SK-N-SH (cell line): ENCODE data around the gene JAZF1. TPM values are rescaled to one million over a fixed set of nuclear protein-coding genes. Genes with fewer than 3 reads are reported as not detected.

Experiments
- CTCF ChIA-PET: fragments of 300-600, 350-600 bp; formaldehyde crosslinking; extraction: SDS; loops from one replicate; lab custom pipeline; 2021; lab: Yijun Ruan, JAX
- POLR2A ChIA-PET: fragments of 350-600 bp; sonication (Branson Sonifier 250); formaldehyde crosslinking; extraction: SDS; loops from one replicate; lab custom pipeline; 2020; ENCODE audit warnings: antibody characterized with exemption, inconsistent platforms; lab: Yijun Ruan, JAX
- DNase-seq: peaks from one replicate; pipeline ENCODE4 v3.0.0; 2012
- H2AFZ ChIP-seq: fragments of 200-600 bp; sonication (generic); 2 replicates; pipeline ENCODE4 v1.8.1; 2016; ENCODE audit warnings: antibody characterized with exemption, mild to moderate bottlenecking, low read depth
- H3F3A ChIP-seq: fragments of 200-600 bp; sonication (generic); replicated peaks from 2 replicates; pipeline ENCODE3; 2016; ENCODE audit warnings: antibody characterized with exemption, mild to moderate bottlenecking; ENCODE audit not compliant: insufficient read depth
- H3K27ac ChIP-seq, 2 experiments: fragments of 200-500 bp in 1 of 2; fragments of 200-600 bp in 1 of 2; sonication (Bioruptor generic) in 1 of 2; sonication (generic), shearing (Covaris generic) in 1 of 2; 2 replicates each; pipeline versions ENCODE4 v1.5.1 to v1.6.1; 2014 to 2016; ENCODE audit warnings: low read depth in 2 of 2, inconsistent platforms in 1 of 2, low read length in 1 of 2, mild to moderate bottlenecking in 1 of 2, mixed read lengths in 1 of 2
- H3K27me3 ChIP-seq: fragments of 200-600 bp; sonication (generic), shearing (Covaris generic); 2 replicates; pipeline ENCODE4 v1.6.1; 2016; ENCODE audit warnings: mixed run types; ENCODE audit not compliant: insufficient read depth
- H3K36me3 ChIP-seq, 2 experiments: fragments of 200-500 bp in 1 of 2; fragments of 200-600 bp in 1 of 2; sonication (Bioruptor generic) in 1 of 2; sonication (generic) in 1 of 2; replicated peaks in 1 of 2; 2 replicates each; pipeline versions ENCODE3 to v1.5.1; 2014 to 2016; ENCODE audit warnings: low read length in 1 of 2, mild to moderate bottlenecking in 1 of 2; ENCODE audit not compliant: insufficient read depth in 2 of 2, control insufficient read depth in 1 of 2
- H3K4me1 ChIP-seq, 2 experiments: fragments of 200-500 bp in 1 of 2; fragments of 200-600 bp in 1 of 2; sonication (Bioruptor generic) in 1 of 2; sonication (generic), shearing (Covaris generic) in 1 of 2; 2 replicates each; pipeline versions ENCODE4 v1.5.1 to v1.6.1; 2014 to 2016; ENCODE audit warnings: low read depth in 1 of 2, low read length in 1 of 2, mixed run types in 1 of 2; ENCODE audit not compliant: insufficient read depth in 2 of 2, control insufficient read depth in 1 of 2
- H3K4me2 ChIP-seq: fragments of 200-600 bp; sonication (generic), shearing (Covaris generic); 2 replicates; pipeline ENCODE4 v1.6.1; 2017; ENCODE audit warnings: mixed run types
- H3K4me3 ChIP-seq, 2 experiments: fragments of 200-500 bp in 1 of 2; fragments of 200-600 bp in 1 of 2; sonication (Bioruptor generic) in 1 of 2; sonication (generic), shearing (Covaris generic) in 1 of 2; 2 replicates each; pipeline versions ENCODE4 v1.5.1 to v1.8.1; 2014 to 2016; ENCODE audit warnings: low read depth in 2 of 2, inconsistent platforms in 1 of 2, low read length in 1 of 2, mild to moderate bottlenecking in 1 of 2, mixed read lengths in 1 of 2, moderate library complexity in 1 of 2
- H3K79me2 ChIP-seq: fragments of 200-600 bp; sonication (generic); 2 replicates; pipeline ENCODE4 v1.8.1; 2017; ENCODE audit warnings: mild to moderate bottlenecking; ENCODE audit not compliant: insufficient read depth
- H3K9ac ChIP-seq: fragments of 200-600 bp; sonication (generic); 2 replicates; pipeline ENCODE4 v1.6.1; 2017; ENCODE audit warnings: mixed run types
- H3K9me2 ChIP-seq: fragments of 200-600 bp; sonication (generic); 2 replicates; pipeline ENCODE4 v1.6.1; 2017; ENCODE audit warnings: mixed run types
- H3K9me3 ChIP-seq: fragments of 200-600 bp; sonication (generic); 2 replicates; pipeline ENCODE4 v1.6.1; 2017; ENCODE audit warnings: mixed run types, mild to moderate bottlenecking, moderate library complexity
- H4K20me1 ChIP-seq: fragments of 200-600 bp; sonication (generic); 2 replicates; pipeline ENCODE4 v1.6.1; 2017; ENCODE audit warnings: mild to moderate bottlenecking, mixed run types; ENCODE audit not compliant: insufficient read depth
- CHD2 ChIP-seq: fragments of 150-350 bp; IDR thresholded peaks from 2 replicates; pipeline ENCODE4 v1.6.1; 2018; ENCODE audit warnings: low read length; ENCODE audit not compliant: partially characterized antibody
- EP300 ChIP-seq, 2 experiments: IDR thresholded peaks; 2 replicates each; pipeline versions ENCODE4 v1.4.0 to v1.6.1; 2012; ENCODE audit warnings: borderline replicate concordance in 1 of 2, low read depth in 1 of 2, low read length in 1 of 2
- EZH2phosphoT487 ChIP-seq: fragments of 200-600 bp; sonication (generic); IDR thresholded peaks from 2 replicates; pipeline ENCODE4 v1.6.1; 2017; ENCODE audit warnings: low read depth, mixed run types, mild to moderate bottlenecking, antibody characterized with exemption, moderate library complexity, borderline replicate concordance
- FOSL2 ChIP-seq: IDR thresholded peaks from 2 replicates; pipeline ENCODE4 v1.4.0; 2012; ENCODE audit warnings: low read depth, mild to moderate bottlenecking, moderate library complexity, borderline replicate concordance
- FOXJ3 ChIP-seq: sonication (generic); formaldehyde crosslinking; IDR thresholded peaks from 2 replicates; pipeline ENCODE4 v1.5.1; 2020; ENCODE audit warnings: mild to moderate bottlenecking, missing genetic modification reagents
- FOXM1 ChIP-seq: IDR thresholded peaks from 2 replicates; pipeline ENCODE4 v1.4.0; 2012; ENCODE audit warnings: low read depth, mild to moderate bottlenecking
- GABPA ChIP-seq: IDR thresholded peaks from 2 replicates; pipeline ENCODE4 v1.4.0; 2012; ENCODE audit warnings: low read depth, mild to moderate bottlenecking
- JUND ChIP-seq: IDR thresholded peaks from 2 replicates; pipeline ENCODE4 v1.4.0; 2012
- MEF2A ChIP-seq: IDR thresholded peaks from 2 replicates; pipeline ENCODE4 v1.4.0; 2012; ENCODE audit warnings: low read depth, borderline replicate concordance
- NFIC ChIP-seq: IDR thresholded peaks from 2 replicates; pipeline ENCODE4 v1.4.0; 2012; ENCODE audit warnings: borderline replicate concordance
- NRF1 ChIP-seq: IDR thresholded peaks from 2 replicates; pipeline ENCODE4 v1.6.1; 2012; ENCODE audit warnings: low read depth, mild to moderate bottlenecking, low read length
- RAD21 ChIP-seq: IDR thresholded peaks from 2 replicates; pipeline ENCODE4 v1.6.1; 2012; ENCODE audit warnings: mild to moderate bottlenecking, low read length
- RCOR1 ChIP-seq: fragments of 150-350 bp; IDR thresholded peaks from 2 replicates; pipeline ENCODE4 v1.6.1; 2017; ENCODE audit warnings: antibody characterized with exemption, low read length
- SIN3A ChIP-seq: IDR thresholded peaks from 2 replicates; pipeline ENCODE4 v1.6.1; 2012; ENCODE audit warnings: low read depth, mild to moderate bottlenecking, low read length, moderate library complexity, borderline replicate concordance
- TCF12 ChIP-seq: IDR thresholded peaks from 2 replicates; pipeline ENCODE4 v1.4.0; 2012
- TEAD4 ChIP-seq: IDR thresholded peaks from 2 replicates; pipeline ENCODE4 v1.4.0; 2012; ENCODE audit warnings: mild to moderate bottlenecking, borderline replicate concordance; ENCODE audit not compliant: insufficient read depth
- YY1 ChIP-seq: IDR thresholded peaks from 2 replicates; pipeline ENCODE4 v1.4.0; 2012; ENCODE audit warnings: low read depth, mild to moderate bottlenecking
- WGBS: methylation state at CpG from one replicate; pipeline ENCODE4 v1.1.6; 2017; ENCODE audit warnings: low lambda C conversion rate; 5-methylcytosine and 5-hydroxymethylcytosine counted together
- polyA plus RNA-seq, 3 experiments: library from polyadenylated mRNA; depleted of rRNA; stranded (reverse); fragments of >200 nt; gene quantifications; 2 replicates each; pipeline ENCODE4 v1.2.3, GENCODE V29; 2012
- TF ChIP-seq, protein P1 (sequence below): IDR thresholded peaks from 2 replicates; pipeline ENCODE4 v1.4.0; 2012; ENCODE audit warnings: low read depth
- TF ChIP-seq, protein P2 (sequence below): IDR thresholded peaks from 2 replicates; pipeline ENCODE4 v1.4.0; 2012; ENCODE audit warnings: low read depth, borderline replicate concordance
- TF ChIP-seq, protein P3 (sequence below): IDR thresholded peaks from 2 replicates; pipeline ENCODE4 v1.4.0; 2012; ENCODE audit warnings: low read depth, borderline replicate concordance
- TF ChIP-seq, protein P4 (sequence below): fragments of 150-350 bp; IDR thresholded peaks from 2 replicates; pipeline ENCODE4 v1.6.1; 2017; ENCODE audit warnings: antibody characterized with exemption, low read length, low read depth, borderline replicate concordance

The JAZF1 gene
- polyA plus RNA-seq, 1 of the 3 experiments (the other 2 are of a cell fraction): 1.7 TPM

DNA sequence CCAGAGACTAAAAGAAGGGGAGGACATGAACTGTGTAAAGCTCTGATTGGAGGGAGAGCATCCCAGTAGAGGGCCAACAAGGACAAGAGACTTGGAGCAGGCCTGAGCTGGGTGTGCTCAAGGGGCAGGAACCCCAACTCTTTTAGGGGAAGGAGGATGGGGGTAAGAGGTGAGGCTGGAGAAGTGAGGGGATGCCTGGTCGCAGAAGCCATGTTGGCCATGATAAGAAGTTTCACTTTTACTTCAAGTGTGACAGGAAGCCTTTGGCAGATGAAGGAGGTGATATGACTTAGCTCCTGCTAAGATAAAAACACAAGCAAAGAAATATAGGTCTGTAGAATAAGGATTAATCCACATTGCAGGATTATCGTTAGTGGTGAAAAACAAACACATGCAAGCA lies 208.3 kb downstream of the JAZF1 start:
- no peaks in the 10 kb centered on the region for H4K20me1 ChIP-seq
- no peaks in the 10 kb centered on the region for H3K79me2 ChIP-seq
- no peak for TF ChIP-seq RCOR1
- TF ChIP-seq, protein P1, sequence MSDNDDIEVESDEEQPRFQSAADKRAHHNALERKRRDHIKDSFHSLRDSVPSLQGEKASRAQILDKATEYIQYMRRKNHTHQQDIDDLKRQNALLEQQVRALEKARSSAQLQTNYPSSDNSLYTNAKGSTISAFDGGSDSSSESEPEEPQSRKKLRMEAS: no peak
- no peak for TF ChIP-seq SIN3A
- TF ChIP-seq TEAD4: no peak
- TF ChIP-seq JUND: no peak
- no peak for TF ChIP-seq GABPA
- TF ChIP-seq, protein P2, sequence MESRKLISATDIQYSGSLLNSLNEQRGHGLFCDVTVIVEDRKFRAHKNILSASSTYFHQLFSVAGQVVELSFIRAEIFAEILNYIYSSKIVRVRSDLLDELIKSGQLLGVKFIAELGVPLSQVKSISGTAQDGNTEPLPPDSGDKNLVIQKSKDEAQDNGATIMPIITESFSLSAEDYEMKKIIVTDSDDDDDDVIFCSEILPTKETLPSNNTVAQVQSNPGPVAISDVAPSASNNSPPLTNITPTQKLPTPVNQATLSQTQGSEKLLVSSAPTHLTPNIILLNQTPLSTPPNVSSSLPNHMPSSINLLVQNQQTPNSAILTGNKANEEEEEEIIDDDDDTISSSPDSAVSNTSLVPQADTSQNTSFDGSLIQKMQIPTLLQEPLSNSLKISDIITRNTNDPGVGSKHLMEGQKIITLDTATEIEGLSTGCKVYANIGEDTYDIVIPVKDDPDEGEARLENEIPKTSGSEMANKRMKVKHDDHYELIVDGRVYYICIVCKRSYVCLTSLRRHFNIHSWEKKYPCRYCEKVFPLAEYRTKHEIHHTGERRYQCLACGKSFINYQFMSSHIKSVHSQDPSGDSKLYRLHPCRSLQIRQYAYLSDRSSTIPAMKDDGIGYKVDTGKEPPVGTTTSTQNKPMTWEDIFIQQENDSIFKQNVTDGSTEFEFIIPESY: no peak
- no peak for TF ChIP-seq FOXJ3 (CRISPR knock-in tag)
- TF ChIP-seq, protein P3, sequence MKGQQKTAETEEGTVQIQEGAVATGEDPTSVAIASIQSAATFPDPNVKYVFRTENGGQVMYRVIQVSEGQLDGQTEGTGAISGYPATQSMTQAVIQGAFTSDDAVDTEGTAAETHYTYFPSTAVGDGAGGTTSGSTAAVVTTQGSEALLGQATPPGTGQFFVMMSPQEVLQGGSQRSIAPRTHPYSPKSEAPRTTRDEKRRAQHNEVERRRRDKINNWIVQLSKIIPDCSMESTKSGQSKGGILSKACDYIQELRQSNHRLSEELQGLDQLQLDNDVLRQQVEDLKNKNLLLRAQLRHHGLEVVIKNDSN: no peak
- no peak for TF ChIP-seq MEF2A
- TF ChIP-seq CHD2: no peak
- no peak for TF ChIP-seq FOXM1
- TF ChIP-seq EP300 (IDR thresholded peaks at IDR 0.05; ENCODE audit: borderline replicate concordance in 1 of 2, low read depth in 1 of 2, low read length in 1 of 2): no peak
- H3K9me2 ChIP-seq: no peaks in the 10 kb centered on the region
- H3F3A ChIP-seq: no peaks in the 10 kb centered on the region
- H3K27me3 ChIP-seq: no peaks in the 10 kb centered on the region
- no peak for DNase-seq
- no peak overlapping the region for H3K27ac ChIP-seq
- no peak overlapping the region for H2AFZ ChIP-seq
- H3K4me3 ChIP-seq: no peak overlapping the region
- H3K4me2 ChIP-seq: no peak overlapping the region
- WGBS: 90% methylated on average over 2 of the region's 2 CpGs
- CTCF ChIA-PET: interaction anchor here (0.6 kb wide), 1 partner anchor 1543 kb away, joined by 3 read pairs; no protein-coding TSS in a partner anchor
- H3K4me1 ChIP-seq: no peaks in the 10 kb centered on the region
- H3K9me3 ChIP-seq: no peaks in the 10 kb centered on the region; the same call in 1 of the 2 replicates
- no peaks in the 10 kb centered on the region for H3K36me3 ChIP-seq
- H3K9ac ChIP-seq: no peak overlapping the region
- POLR2A ChIA-PET: no interaction called here

DNA sequence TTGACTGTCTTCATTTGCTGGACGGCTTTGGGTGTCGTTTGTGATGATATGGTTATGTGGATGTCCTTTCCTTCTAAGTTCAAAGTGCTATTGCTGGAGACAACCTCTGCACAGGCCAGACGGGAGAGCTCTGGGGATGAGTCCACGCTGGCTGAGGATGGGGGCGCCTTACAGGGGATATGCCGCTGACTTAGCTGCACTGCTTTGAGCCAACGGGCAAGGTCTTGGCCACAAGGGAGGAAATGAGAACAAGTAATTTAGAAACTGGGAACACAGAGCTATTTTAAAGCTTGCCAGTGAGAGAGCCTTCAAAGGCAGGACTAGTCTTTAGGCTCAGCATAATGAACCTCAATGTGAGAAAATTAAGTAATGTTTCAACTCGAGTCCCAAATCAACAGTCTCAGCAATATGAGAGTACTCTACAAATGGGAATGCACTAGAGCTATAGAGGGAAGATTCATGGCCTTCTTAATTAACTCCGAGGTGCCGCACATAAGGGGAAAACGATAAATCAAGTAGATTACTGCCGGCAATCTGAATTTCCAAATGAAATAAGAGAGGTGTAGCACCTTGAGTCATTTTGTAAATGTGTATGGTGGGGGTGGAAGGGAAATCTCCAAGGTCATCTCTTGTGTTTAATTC lies 209.3 kb downstream of the JAZF1 start:
- Histone ChIP-seq H2AFZ (no peak overlapping the region), H3K9me2 (no peaks in the 10 kb centered on the region), H3F3A (no peaks in the 10 kb centered on the region), H3K9ac (no peak overlapping the region), H3K79me2 (no peaks in the 10 kb centered on the region), H3K4me1 (peaks cover 0 to 2% of the 10 kb centered on the region in 2 experiments; a peak in 2 of 4 replicates), H3K9me3 (no peaks in the 10 kb centered on the region), H3K27ac (no peak overlapping the region), H3K4me3 (no peak overlapping the region), H3K4me2 (no peak overlapping the region), H3K27me3 (no peaks in the 10 kb centered on the region), H4K20me1 (no peaks in the 10 kb centered on the region), H3K36me3 (no peaks in the 10 kb centered on the region)
- TF ChIP-seq, protein P1: no peak
- no peak for TF ChIP-seq FOSL2
- TF ChIP-seq, protein P2: no peak
- TF ChIP-seq YY1: no peak
- TF ChIP-seq EP300 (IDR thresholded peaks at IDR 0.05; ENCODE audit: borderline replicate concordance in 1 of 2, low read depth in 1 of 2, low read length in 1 of 2): no peak
- TF ChIP-seq, protein P4, sequence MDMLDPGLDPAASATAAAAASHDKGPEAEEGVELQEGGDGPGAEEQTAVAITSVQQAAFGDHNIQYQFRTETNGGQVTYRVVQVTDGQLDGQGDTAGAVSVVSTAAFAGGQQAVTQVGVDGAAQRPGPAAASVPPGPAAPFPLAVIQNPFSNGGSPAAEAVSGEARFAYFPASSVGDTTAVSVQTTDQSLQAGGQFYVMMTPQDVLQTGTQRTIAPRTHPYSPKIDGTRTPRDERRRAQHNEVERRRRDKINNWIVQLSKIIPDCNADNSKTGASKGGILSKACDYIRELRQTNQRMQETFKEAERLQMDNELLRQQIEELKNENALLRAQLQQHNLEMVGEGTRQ: no peak
- no peak for TF ChIP-seq JUND
- no peak for TF ChIP-seq NRF1
- TF ChIP-seq RAD21: no peak
- TF ChIP-seq RCOR1: no peak
- TF ChIP-seq EZH2phosphoT487: no peak
- no peak for TF ChIP-seq TCF12
- TF ChIP-seq NFIC: no peak
- TF ChIP-seq FOXJ3 (CRISPR knock-in tag): no peak
- no peak for DNase-seq
- CTCF ChIA-PET: interaction anchor here (0.9 kb wide), 1 partner anchor 48 kb away, joined by 3 read pairs; no protein-coding TSS in a partner anchor
- POLR2A ChIA-PET: no interaction called here
- 87% methylated on average over 12 of the region's 12 CpGs for WGBS
